Bronchial epithelial cell (primary cell): ENCODE data around the gene NRIP2. TPM values are rescaled to one million over a fixed set of nuclear protein-coding genes. Genes with fewer than 3 reads are reported as not detected.
A peak's percentile ranks its signal among the peaks of the same experiment; 100 is the strongest.

ENCODE experiments used
- DNase-seq: peaks from one replicate; pipeline ENCODE4 v3.0.0-alpha.2; 2010; ENCODE audit warnings: low read depth
- FAIRE-seq: peaks from 2 replicates; lab custom pipeline; 2011; peaks lifted over from hg19 to GRCh38; lab: Jason Lieb, UNC
- H3K27me3 ChIP-seq: 2 replicates; pipeline ENCODE4 v1.5.1; 2011; ENCODE audit warnings: low read length; ENCODE audit not compliant: control insufficient read depth, insufficient read depth
- H3K36me3 ChIP-seq: 2 replicates; pipeline ENCODE4 v1.5.1; 2011; ENCODE audit warnings: low read length; ENCODE audit not compliant: control insufficient read depth, insufficient read depth
- H3K4me3 ChIP-seq: 2 replicates; pipeline ENCODE4 v1.5.1; 2011; ENCODE audit warnings: mild to moderate bottlenecking, low read depth, low read length, control low read depth
- total RNA-seq: library from RNA; depleted of rRNA; stranded (reverse); fragments of >200 nt; gene quantifications from 2 replicates; pipeline ENCODE4 v1.2.1, GENCODE V29; 2014
- TF ChIP-seq, protein P1 (sequence below): IDR thresholded peaks from 2 replicates; pipeline ENCODE4 v1.5.1; 2011; ENCODE audit warnings: mild to moderate bottlenecking, moderate library complexity, low read length, control low read depth, inconsistent platforms; ENCODE audit not compliant: insufficient read depth, severe bottlenecking

NRIP2 gene
- total RNA-seq, 1 donor from 2014 or later: not detected

DNA sequence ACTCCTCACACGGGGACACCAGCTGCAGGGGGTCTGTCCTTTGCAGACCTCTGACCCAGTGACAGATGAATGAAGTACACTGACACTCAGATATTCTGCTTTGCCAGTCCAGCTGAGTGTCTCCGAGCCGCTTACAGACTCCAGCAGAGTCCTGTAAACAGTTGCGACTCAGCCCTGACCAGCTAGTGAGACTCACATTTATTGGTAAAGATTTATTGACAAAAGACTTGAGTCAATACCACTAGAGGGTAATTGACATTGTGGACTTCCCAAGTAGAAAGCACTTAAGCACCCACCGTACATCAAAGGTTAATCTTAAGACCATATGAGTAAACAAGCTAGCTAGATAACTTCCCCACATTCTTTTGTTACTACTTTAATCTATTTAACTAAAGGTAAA is 49.8 kb downstream of the NRIP2 start:
- Histone ChIP-seq H3K4me3 (no peak overlapping the region), H3K36me3 (no peaks in the 10 kb centered on the region), H3K27me3 (peaks cover 5% of the 10 kb centered on the region)
- TF ChIP-seq, protein P1, sequence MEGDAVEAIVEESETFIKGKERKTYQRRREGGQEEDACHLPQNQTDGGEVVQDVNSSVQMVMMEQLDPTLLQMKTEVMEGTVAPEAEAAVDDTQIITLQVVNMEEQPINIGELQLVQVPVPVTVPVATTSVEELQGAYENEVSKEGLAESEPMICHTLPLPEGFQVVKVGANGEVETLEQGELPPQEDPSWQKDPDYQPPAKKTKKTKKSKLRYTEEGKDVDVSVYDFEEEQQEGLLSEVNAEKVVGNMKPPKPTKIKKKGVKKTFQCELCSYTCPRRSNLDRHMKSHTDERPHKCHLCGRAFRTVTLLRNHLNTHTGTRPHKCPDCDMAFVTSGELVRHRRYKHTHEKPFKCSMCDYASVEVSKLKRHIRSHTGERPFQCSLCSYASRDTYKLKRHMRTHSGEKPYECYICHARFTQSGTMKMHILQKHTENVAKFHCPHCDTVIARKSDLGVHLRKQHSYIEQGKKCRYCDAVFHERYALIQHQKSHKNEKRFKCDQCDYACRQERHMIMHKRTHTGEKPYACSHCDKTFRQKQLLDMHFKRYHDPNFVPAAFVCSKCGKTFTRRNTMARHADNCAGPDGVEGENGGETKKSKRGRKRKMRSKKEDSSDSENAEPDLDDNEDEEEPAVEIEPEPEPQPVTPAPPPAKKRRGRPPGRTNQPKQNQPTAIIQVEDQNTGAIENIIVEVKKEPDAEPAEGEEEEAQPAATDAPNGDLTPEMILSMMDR: no peak
- DNase-seq (no peak), FAIRE-seq (no peak)

DNA sequence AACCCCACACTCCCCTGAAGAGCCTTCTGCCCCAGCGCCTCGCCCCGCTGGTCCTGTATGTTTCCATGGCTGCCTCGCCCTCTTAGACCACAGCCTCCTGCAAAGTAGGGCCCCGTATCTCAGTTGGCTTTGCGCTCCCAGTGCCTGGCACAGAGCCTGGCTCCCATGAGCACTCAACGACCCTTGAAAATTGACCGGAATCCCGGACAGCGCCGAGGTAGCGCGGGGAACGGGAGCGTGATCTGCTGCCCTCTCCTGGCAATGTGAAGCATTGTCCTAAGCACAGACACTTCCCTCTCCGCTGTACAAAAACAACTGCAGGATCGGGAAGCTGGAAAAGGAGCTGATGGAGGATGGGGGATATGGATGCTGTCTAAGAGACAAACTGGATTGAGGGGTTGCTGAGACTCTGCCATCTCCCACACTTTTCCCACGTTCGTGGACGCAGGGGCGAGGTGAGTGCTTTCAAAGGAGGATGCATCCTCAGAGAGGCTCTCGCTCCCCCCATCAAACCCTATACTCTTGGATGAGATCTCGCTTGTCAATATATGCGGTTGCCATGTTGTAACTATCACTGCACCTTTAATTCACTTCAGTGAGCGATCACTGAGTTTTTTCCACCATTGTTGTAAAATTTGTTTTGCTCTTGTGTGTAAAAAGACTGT is 50.8 kb downstream of the NRIP2 start:
- DNase-seq (peak; percentile 22), FAIRE-seq (no peak)
- peaks cover 5% of the 10 kb centered on the region for H3K27me3 ChIP-seq
- H3K36me3 ChIP-seq: no peaks in the 10 kb centered on the region
- TF ChIP-seq, protein P1: peak; percentile 93
- no peak overlapping the region for H3K4me3 ChIP-seq

DNA sequence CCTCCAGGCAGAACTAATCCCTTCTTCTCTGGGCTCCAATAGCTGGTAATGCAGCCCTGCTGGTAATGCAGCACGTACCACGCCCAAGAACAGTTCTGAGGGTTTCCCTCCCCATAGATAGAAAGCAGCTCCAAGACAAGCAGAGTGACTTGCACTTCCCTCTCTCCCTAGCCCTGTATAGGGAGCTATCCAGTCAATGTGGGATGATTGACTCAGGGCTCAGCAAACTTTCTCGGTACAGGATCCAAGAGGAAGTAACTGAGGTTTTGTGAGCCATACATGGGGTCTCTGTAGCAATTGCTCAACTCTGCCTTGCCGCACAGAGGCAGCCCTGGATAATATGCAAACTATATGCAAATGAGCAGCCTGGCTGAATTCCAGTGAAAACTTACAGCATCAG is 55.6 kb downstream of the NRIP2 start:
- DNase-seq (no peak), FAIRE-seq (peak; percentile 40)
- Histone ChIP-seq H3K4me3 (no peak overlapping the region), H3K27me3 (peaks cover 3% of the 10 kb centered on the region), H3K36me3 (no peaks in the 10 kb centered on the region)
- TF ChIP-seq, protein P1: no peak

DNA sequence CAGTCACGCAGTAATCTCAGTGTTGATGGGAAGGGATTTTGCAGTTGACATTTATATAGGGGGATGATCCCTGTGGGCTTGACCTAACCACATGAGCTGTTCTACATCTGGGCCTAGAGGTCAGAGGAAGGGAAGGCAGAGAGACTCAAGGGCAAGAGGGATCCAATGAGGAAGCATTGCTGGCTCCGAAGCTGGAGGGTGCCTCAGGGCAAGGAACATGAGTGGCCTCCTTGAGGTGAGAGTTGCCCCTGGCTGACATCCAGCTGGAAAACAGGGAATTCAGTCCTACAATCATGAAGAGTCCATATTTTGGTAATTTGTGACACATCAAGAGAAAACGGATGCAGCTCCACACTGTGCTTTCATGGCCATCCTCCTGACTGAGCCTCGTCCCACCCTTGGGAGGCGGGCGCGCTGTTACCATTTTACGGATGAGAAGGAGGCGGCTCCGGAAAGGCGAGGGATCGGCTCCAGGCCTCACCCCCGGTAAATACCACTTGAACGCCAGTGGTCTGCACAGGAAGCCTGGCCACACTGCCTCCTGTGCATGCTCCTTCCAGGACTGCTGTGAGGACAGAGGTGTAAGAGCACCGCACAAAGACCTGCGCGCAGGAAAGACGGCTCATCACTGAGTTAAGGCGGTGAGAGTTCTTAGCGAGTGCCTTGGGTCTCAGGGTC is 58.6 kb downstream of the NRIP2 start:
- no peak for DNase-seq

DNA sequence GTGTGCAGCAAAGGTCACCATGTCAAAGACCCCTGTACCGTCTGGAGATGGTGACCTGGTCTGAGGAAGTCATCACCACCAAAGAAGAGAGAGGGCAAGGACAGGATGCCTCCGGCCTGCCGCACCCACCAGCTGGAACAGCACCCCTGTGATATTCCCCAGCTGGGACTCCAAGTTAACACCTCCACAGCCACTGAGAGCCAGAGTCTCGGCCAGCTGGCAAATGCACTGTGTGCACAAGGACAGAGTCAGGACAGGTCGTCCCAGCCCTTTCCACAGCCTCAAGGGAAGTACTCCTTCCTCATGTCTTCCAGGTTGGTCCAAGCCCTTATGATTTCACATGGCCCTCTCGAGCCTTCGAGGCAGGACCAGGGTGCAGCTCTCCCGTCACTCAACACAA is 59.4 kb downstream of the NRIP2 start:
- DNase-seq: no peak

More for the DNA sequence above, 58.6 kb downstream of the NRIP2 start:
- H3K4me3 ChIP-seq: no peak overlapping the region
- TF ChIP-seq, protein P1: no peak
- no peaks in the 10 kb centered on the region for H3K36me3 ChIP-seq
- no peaks in the 10 kb centered on the region for H3K27me3 ChIP-seq
- FAIRE-seq: no peak

More for the DNA sequence above, 59.4 kb downstream of the NRIP2 start:
- TF ChIP-seq, protein P1: no peak
- no peak for FAIRE-seq
- no peaks in the 10 kb centered on the region for H3K36me3 ChIP-seq
- no peaks in the 10 kb centered on the region for H3K27me3 ChIP-seq
- no peak overlapping the region for H3K4me3 ChIP-seq

Other genes with a start within 250 kb of the NRIP2 start
- 66.4 and 81.6 TPM in 2 replicates for gene FKBP4, start 40.1 kb downstream of the NRIP2 start, total RNA-seq
- gene ITFG2, start 22.4 kb downstream of the NRIP2 start, total RNA-seq: 14.6 and 17.6 TPM in 2 replicates
- not detected in 2 replicates for gene TEX52, start 22.0 kb upstream of the NRIP2 start, total RNA-seq
- 0.79 and 0.90 TPM in 2 replicates for gene FOXM1, start 42.1 kb upstream of the NRIP2 start, total RNA-seq
- gene RHNO1, start 42.2 kb upstream of the NRIP2 start, total RNA-seq: 16.3 and 22.8 TPM in 2 replicates
- gene TULP3, start 55.9 kb upstream of the NRIP2 start, total RNA-seq: 9.5 and 22.7 TPM in 2 replicates
- gene TEAD4, start 124.4 kb upstream of the NRIP2 start, total RNA-seq: 2.0 and 4.2 TPM in 2 replicates
- gene TSPAN9, start 242.3 kb upstream of the NRIP2 start, total RNA-seq: 5.0 and 9.0 TPM in 2 replicates